ENCODE data around the gene SLC66A2.
"Not testable (repeated sequence)": the region's sequence is repeated elsewhere in the genome, so short reads cannot be mapped to it uniquely, and the experiment has no call there.

SLC66A2 gene

GRCh38 chr18:79951545-79952455, at the start of gene SLC66A2:
TSS of gene SLC66A2 (minus strand) at chr18:79951653. CDS start at chr18:79950926, 727 bp downstream.
- no peaks in the 10 kb centered on the region for H3K9me3 ChIP-seq
- H3K27ac ChIP-seq: peak within 1 kb of the TSS; percentile 87
- no peak for TF ChIP-seq CTCF (IDR thresholded peaks at IDR 0.05)
- peaks cover 14 to 26% of the 10 kb centered on the region in 2 experiments for H3K4me1 ChIP-seq (ENCODE audit: control insufficient read depth in 1 of 2, insufficient read depth in 1 of 2, low read depth in 1 of 2, low read length in 1 of 2)
- H3K27me3 ChIP-seq: peaks cover 15% of the 10 kb centered on the region
- H3K36me3 ChIP-seq: peaks cover 6% of the 10 kb centered on the region
- peak within 1 kb of the TSS; percentile 62 to 99 for H3K4me3 ChIP-seq (ENCODE audit: low read depth in 1 of 2, low read length in 1 of 2)

- no peak for TF ChIP-seq CTCF (IDR thresholded peaks at IDR 0.05)
- Histone ChIP-seq H3K4me3 (ENCODE audit: low read depth in 1 of 2, low read length in 1 of 2) (no peak overlapping the region), H3K4me1 (ENCODE audit: control insufficient read depth in 1 of 2, insufficient read depth in 1 of 2, low read depth in 1 of 2, low read length in 1 of 2) (no peaks in the 10 kb centered on the region), H3K27ac (no peak overlapping the region), H3K9me3 (no peaks in the 10 kb centered on the region), H3K36me3 (no peaks in the 10 kb centered on the region), H3K27me3 (no peaks in the 10 kb centered on the region)
Observed at GRCh38 chr18:80000877-80001276, 49.4 kb upstream of the SLC66A2 start.

GRCh38 chr18:79999701-80000100, 48.2 kb upstream of the SLC66A2 start:
- H3K9me3 ChIP-seq, H3K27ac ChIP-seq: not testable (repeated sequence)

GRCh38 chr18:79991494-79991893, 40.0 kb upstream of the SLC66A2 start:
- no peak for TF ChIP-seq CTCF (IDR thresholded peaks at IDR 0.05)
- no peaks in the 10 kb centered on the region for H3K36me3 ChIP-seq

More at GRCh38 chr18:79999701-80000100, 48.2 kb upstream of the SLC66A2 start:
- H3K27me3 ChIP-seq; H3K36me3 ChIP-seq; H3K4me1 ChIP-seq (ENCODE audit: control insufficient read depth in 1 of 2, insufficient read depth in 1 of 2, low read depth in 1 of 2, low read length in 1 of 2); H3K4me3 ChIP-seq (ENCODE audit: low read depth in 1 of 2, low read length in 1 of 2): not testable (repeated sequence)

GRCh38 chr18:79989195-79989497, 37.7 kb upstream of the SLC66A2 start:
- Histone ChIP-seq H3K9me3 (no peaks in the 10 kb centered on the region), H3K27me3 (no peaks in the 10 kb centered on the region), H3K4me3 (ENCODE audit: low read depth in 1 of 2, low read length in 1 of 2) (peak overlapping the region; percentile 74 to 88), H3K4me1 (ENCODE audit: control insufficient read depth in 1 of 2, insufficient read depth in 1 of 2, low read depth in 1 of 2, low read length in 1 of 2) (peaks cover 18 to 19% of the 10 kb centered on the region in 2 experiments), H3K27ac (peak overlapping the region; percentile 88), H3K36me3 (no peaks in the 10 kb centered on the region)
- no peak for TF ChIP-seq CTCF (IDR thresholded peaks at IDR 0.05)

More at GRCh38 chr18:79991494-79991893, 40.0 kb upstream of the SLC66A2 start:
- Histone ChIP-seq H3K9me3 (no peaks in the 10 kb centered on the region), H3K27ac (no peak overlapping the region), H3K4me1 (ENCODE audit: control insufficient read depth in 1 of 2, insufficient read depth in 1 of 2, low read depth in 1 of 2, low read length in 1 of 2) (peaks cover 18 to 19% of the 10 kb centered on the region in 2 experiments), H3K4me3 (ENCODE audit: low read depth in 1 of 2, low read length in 1 of 2) (no peak overlapping the region), H3K27me3 (no peaks in the 10 kb centered on the region)

- H3K27ac ChIP-seq: peak within 1 kb of the TSS; percentile 88
- no peaks in the 10 kb centered on the region for H3K36me3 ChIP-seq
- H3K9me3 ChIP-seq: no peaks in the 10 kb centered on the region
- peak; percentile 26 for TF ChIP-seq CTCF (IDR thresholded peaks at IDR 0.05)
- peaks cover 18 to 19% of the 10 kb centered on the region in 2 experiments for H3K4me1 ChIP-seq (ENCODE audit: control insufficient read depth in 1 of 2, insufficient read depth in 1 of 2, low read depth in 1 of 2, low read length in 1 of 2)
- no peaks in the 10 kb centered on the region for H3K27me3 ChIP-seq
- H3K4me3 ChIP-seq (ENCODE audit: low read depth in 1 of 2, low read length in 1 of 2): peak within 1 kb of the TSS; percentile 74 to 88
Observed at GRCh38 chr18:79988451-79989194, 37.2 kb upstream of the SLC66A2 start, which contains the start of gene TXNL4A. TSS of gene TXNL4A (minus strand) at chr18:79988563. CDS start at chr18:79988392, 171 bp downstream.
